H1 (cell line): ENCODE measurements around the gene MCUB. TPM values are rescaled to one million over a fixed set of nuclear protein-coding genes. Genes with fewer than 3 reads are reported as not detected.

Experiments
- CHD7 ChIP-seq: fragments of 300-600 bp; sonication (generic); IDR thresholded peaks from 2 replicates; pipeline ENCODE4 v1.7.1; 2012; ENCODE audit warnings: low read length, moderate library complexity, mild to moderate bottlenecking, inconsistent platforms; ENCODE audit not compliant: insufficient replicate concordance
- CTCF ChIP-seq, 3 experiments: IDR thresholded peaks; 1 replicate in 2 of 3; 2 replicates in 1 of 3; pipeline versions ENCODE4 v1.5.1 to v1.6.1; 2011; ENCODE audit warnings: low read length in 3 of 3, mild to moderate bottlenecking in 3 of 3, inconsistent platforms in 2 of 3, low read depth in 1 of 3, moderate library complexity in 1 of 3; ENCODE audit not compliant: insufficient read depth in 1 of 3; ENCODE audit errors: control extremely low read depth in 1 of 3
- polyA plus RNA-seq, 7 experiments: library from polyadenylated mRNA; depleted of rRNA in 3 of 7; stranded (reverse) in 5 of 7; unstranded in 2 of 7; fragments of >200 nt in 5 of 7; fragments of 200-250 nt in 2 of 7; gene quantifications; 1 replicate in 5 of 7; 2 replicates in 1 of 7; 4 replicates in 1 of 7; pipeline versions ENCODE4 v1.2.1 to v1.2.3, GENCODE V29; 2011 to 2013; ENCODE audit warnings: missing spikeins in 2 of 7, mixed read lengths in 2 of 7
- total RNA-seq: library from RNA; stranded (reverse); fragmentation: NEBNext Ultra II Directional; extraction: Animal tissue kit (Norgen Biotek cat#: 25700); gene quantifications from 2 replicates; pipeline ENCODE4 v1.2.1, GENCODE V29; 2021

MCUB gene
- total and polyA plus RNA-seq, 2 of the 8 experiments (the other 6 are each of a cell fraction or from before 2014, with no cell fraction given) = 15.2 to 19.4 TPM

- no peak for TF ChIP-seq CHD7
- TF ChIP-seq CTCF (IDR thresholded peaks at IDR 0.05; ENCODE audit: control extremely low read depth in 1 of 3, insufficient read depth in 1 of 3, low read depth in 1 of 3, low read length in 3 of 3) = no peak
These were observed 29.6 kb downstream of the MCUB start (continued) for GRCh38 chr4:109589605-109590004.
